Measurements from ENCODE around the gene CD6. TPM values are rescaled to one million over a fixed set of nuclear protein-coding genes. Genes with fewer than 3 reads are reported as not detected.
A peak's percentile ranks its signal among the peaks of the same experiment; 100 is the strongest.

Gene CD6
- total and polyA plus RNA-seq, 10 of the 15 experiments (the other 5 are each of a cell fraction or from before 2014, with no cell fraction given), result 0.37 to 17.6 (median 6.2) TPM

- CTCF ChIA-PET, result interaction anchor here (0.8 to 1.8 kb wide), 2 partner anchors 20 to 56 kb away, joined by 3 to 4 read pairs; no protein-coding TSS in a partner anchor
- DNase-seq (ENCODE audit: low read depth, low spot score) (no peak), ATAC-seq (peak; percentile 70), FAIRE-seq (no peak)
- no peak overlapping the region for H3K4me3 ChIP-seq
- peak overlapping the region; percentile 75 for H3K4me2 ChIP-seq (ENCODE audit: control insufficient read depth, insufficient read depth)
- no peaks in the 10 kb centered on the region for H3K9me3 ChIP-seq (replicated peaks; ENCODE audit: control insufficient read depth, insufficient read depth, low read length)
- no peak overlapping the region for H3K27ac ChIP-seq (ENCODE audit: control insufficient read depth, insufficient read depth)
- no TSS peak for BruUV-seq (replicated peaks)
- H3K9ac ChIP-seq (ENCODE audit: control insufficient read depth, insufficient read depth, low read length), result no peak overlapping the region
- POLR2A ChIA-PET, result interaction anchor here (0.7 kb wide), 1 partner anchor 18 kb away, joined by 3 read pairs; no protein-coding TSS in a partner anchor
- H4K20me1 ChIP-seq (ENCODE audit: control insufficient read depth, insufficient read depth), result no peaks in the 10 kb centered on the region
- no peak overlapping the region for H2AFZ ChIP-seq (ENCODE audit: control insufficient read depth, low read depth, low read length)
- WGBS (ENCODE audit: insufficient coverage, insufficient replicate concordance, low lambda C conversion rate, missing lambda C conversion rate), result 10% methylated on average over 13 of the region's 14 CpGs
- in situ Hi-C loops (cut with MboI) (no loop called here), intact Hi-C loops (cut with micrococcal nuclease; ENCODE audit: unreplicated experiment) (no loop called here)
- H3K36me3 ChIP-seq (ENCODE audit: control insufficient read depth in 2 of 2, insufficient read depth in 2 of 2, low read length in 1 of 2), result no peaks in the 10 kb centered on the region
- RAD21 ChIA-PET (ENCODE audit: unreplicated experiment), result interaction anchor here (3.0 kb wide), 1 partner anchor 39 kb away, joined by 10 read pairs; no protein-coding TSS in a partner anchor
- SMC1A ChIA-PET (ENCODE audit: uncharacterized antibody, unreplicated experiment), result interaction anchor here (2.7 to 3.1 kb wide), 3 partner anchors 20 to 52 kb away, joined by 13 to 31 read pairs (median 15); partner anchors contain the start of gene CD6
- peak; percentile 39; the same call in 1 of the 2 replicates for TF ChIP-seq RUNX3 (IDR thresholded peaks at IDR 0.05; ENCODE audit: low read length)
- TF ChIP-seq PKNOX1 (IDR thresholded peaks at IDR 0.05), result 0 out of 2 replicates have a peak, but pooled peaks have one; percentile 17
- TF ChIP-seq CHD2 (IDR thresholded peaks at IDR 0.05; ENCODE audit: borderline replicate concordance, low read depth, low read length), result 0 out of 2 replicates have a peak, but pooled peaks have one; percentile 9
- 0 out of 2 replicates have a peak, but pooled peaks have one; percentile 31 for TF ChIP-seq MTA2 (IDR thresholded peaks at IDR 0.05; ENCODE audit: low read depth)
- TF ChIP-seq MEF2B (IDR thresholded peaks at IDR 0.05; ENCODE audit: partially characterized antibody, poor library complexity, severe bottlenecking), result peak; percentile 23
- TF ChIP-seq TAF1 (IDR thresholded peaks at IDR 0.05; ENCODE audit: borderline replicate concordance, low read depth, low read length), result no peak
- H3K27me3 ChIP-seq (replicated peaks in 1 of 2; ENCODE audit: control insufficient read depth in 2 of 2, insufficient read depth in 2 of 2, low read length in 1 of 2), result no peaks in the 10 kb centered on the region
- H3K79me2 ChIP-seq (ENCODE audit: control insufficient read depth, insufficient read depth, low read length), result no peaks in the 10 kb centered on the region
- H3K4me1 ChIP-seq (ENCODE audit: control insufficient read depth, insufficient read depth, low read length), result peaks cover 22% of the 10 kb centered on the region
Measured at GRCh38 chr11:61021661-61022212, 50.3 kb downstream of the CD6 start.
